ENCODE measurements around the gene FOXF1.

FOXF1 gene

DNA sequence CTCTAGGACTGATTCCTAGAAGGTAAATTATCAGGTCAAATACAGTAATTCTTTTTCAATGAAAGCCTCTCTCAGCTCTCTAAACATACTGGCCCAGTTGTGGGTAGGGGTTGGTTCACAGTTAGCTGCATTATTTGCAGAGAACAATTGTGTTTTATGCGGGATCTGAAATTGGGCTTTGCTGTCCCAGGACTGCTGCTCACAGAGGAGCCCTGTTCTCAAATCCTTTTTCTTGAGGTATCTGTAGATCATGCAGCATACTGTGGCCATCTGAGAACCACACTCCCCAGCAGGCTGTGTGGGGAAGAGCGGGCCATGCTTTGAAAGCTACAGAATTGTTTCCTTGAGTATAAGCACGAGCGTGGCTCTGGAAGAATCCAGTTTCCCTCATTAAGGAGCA is 27.2 kb downstream of the FOXF1 start:
- Histone ChIP-seq H3K27ac (ENCODE audit: low read length) (no peak overlapping the region), H3K4me1 (ENCODE audit: low read length) (no peaks in the 10 kb centered on the region), H3K9me3 (ENCODE audit: insufficient read depth, low read length) (no peaks in the 10 kb centered on the region), H3K27me3 (ENCODE audit: low read depth, low read length) (no peaks in the 10 kb centered on the region), H3K9ac (ENCODE audit: low read length) (no peak overlapping the region), H4K20me1 (ENCODE audit: insufficient read depth, low read length) (no peaks in the 10 kb centered on the region), H3K4me2 (ENCODE audit: low read length) (no peak overlapping the region), H3K36me3 (replicated peaks; ENCODE audit: low read depth, low read length) (peaks cover 23% of the 10 kb centered on the region), H3K4me3 (ENCODE audit: low read length) (no peak overlapping the region), H3K79me2 (ENCODE audit: low read length) (no peaks in the 10 kb centered on the region), H2AFZ (ENCODE audit: low read depth, low read length) (no peak overlapping the region)
- TF ChIP-seq EZH2phosphoT487 (IDR thresholded peaks at IDR 0.05; ENCODE audit: low read depth), result no peak
- TF ChIP-seq, protein P1, sequence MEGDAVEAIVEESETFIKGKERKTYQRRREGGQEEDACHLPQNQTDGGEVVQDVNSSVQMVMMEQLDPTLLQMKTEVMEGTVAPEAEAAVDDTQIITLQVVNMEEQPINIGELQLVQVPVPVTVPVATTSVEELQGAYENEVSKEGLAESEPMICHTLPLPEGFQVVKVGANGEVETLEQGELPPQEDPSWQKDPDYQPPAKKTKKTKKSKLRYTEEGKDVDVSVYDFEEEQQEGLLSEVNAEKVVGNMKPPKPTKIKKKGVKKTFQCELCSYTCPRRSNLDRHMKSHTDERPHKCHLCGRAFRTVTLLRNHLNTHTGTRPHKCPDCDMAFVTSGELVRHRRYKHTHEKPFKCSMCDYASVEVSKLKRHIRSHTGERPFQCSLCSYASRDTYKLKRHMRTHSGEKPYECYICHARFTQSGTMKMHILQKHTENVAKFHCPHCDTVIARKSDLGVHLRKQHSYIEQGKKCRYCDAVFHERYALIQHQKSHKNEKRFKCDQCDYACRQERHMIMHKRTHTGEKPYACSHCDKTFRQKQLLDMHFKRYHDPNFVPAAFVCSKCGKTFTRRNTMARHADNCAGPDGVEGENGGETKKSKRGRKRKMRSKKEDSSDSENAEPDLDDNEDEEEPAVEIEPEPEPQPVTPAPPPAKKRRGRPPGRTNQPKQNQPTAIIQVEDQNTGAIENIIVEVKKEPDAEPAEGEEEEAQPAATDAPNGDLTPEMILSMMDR (IDR thresholded peaks at IDR 0.05; ENCODE audit: low read depth, low read length), result no peak

GRCh38 chr16:86538196-86538780 is 28.0 kb downstream of the FOXF1 start:
- Histone ChIP-seq H3K79me2 (ENCODE audit: low read length) (no peaks in the 10 kb centered on the region), H3K4me2 (ENCODE audit: low read length) (no peak overlapping the region), H3K9ac (ENCODE audit: low read length) (no peak overlapping the region), H2AFZ (ENCODE audit: low read depth, low read length) (no peak overlapping the region), H3K36me3 (replicated peaks; ENCODE audit: low read depth, low read length) (peaks cover 23% of the 10 kb centered on the region), H3K27ac (ENCODE audit: low read length) (no peak overlapping the region), H3K4me1 (ENCODE audit: low read length) (no peaks in the 10 kb centered on the region), H3K27me3 (ENCODE audit: low read depth, low read length) (no peaks in the 10 kb centered on the region), H3K4me3 (ENCODE audit: low read length) (no peak overlapping the region), H3K9me3 (ENCODE audit: insufficient read depth, low read length) (no peaks in the 10 kb centered on the region), H4K20me1 (ENCODE audit: insufficient read depth, low read length) (no peaks in the 10 kb centered on the region)
- TF ChIP-seq, protein P1 (IDR thresholded peaks at IDR 0.05; ENCODE audit: low read depth, low read length), result no peak
- TF ChIP-seq EZH2phosphoT487 (IDR thresholded peaks at IDR 0.05; ENCODE audit: low read depth), result no peak

GRCh38 chr16:86540894-86541293 is 30.6 kb downstream of the FOXF1 start:
- no peak overlapping the region for H3K27ac ChIP-seq (ENCODE audit: low read length)
- H3K36me3 ChIP-seq (replicated peaks; ENCODE audit: low read depth, low read length), result peaks cover 23% of the 10 kb centered on the region

GRCh38 chr16:86541560-86541959 is 31.2 kb downstream of the FOXF1 start:
- TF ChIP-seq EZH2phosphoT487 (IDR thresholded peaks at IDR 0.05; ENCODE audit: low read depth), result no peak
- TF ChIP-seq, protein P1 (IDR thresholded peaks at IDR 0.05; ENCODE audit: low read depth, low read length), result no peak
- Histone ChIP-seq H3K27me3 (ENCODE audit: low read depth, low read length) (no peaks in the 10 kb centered on the region), H3K27ac (ENCODE audit: low read length) (no peak overlapping the region), H3K4me1 (ENCODE audit: low read length) (no peaks in the 10 kb centered on the region), H3K36me3 (replicated peaks; ENCODE audit: low read depth, low read length) (peaks cover 23% of the 10 kb centered on the region), H3K9me3 (ENCODE audit: insufficient read depth, low read length) (no peaks in the 10 kb centered on the region), H4K20me1 (ENCODE audit: insufficient read depth, low read length) (no peaks in the 10 kb centered on the region), H2AFZ (ENCODE audit: low read depth, low read length) (no peak overlapping the region), H3K9ac (ENCODE audit: low read length) (no peak overlapping the region), H3K4me3 (ENCODE audit: low read length) (no peak overlapping the region), H3K79me2 (ENCODE audit: low read length) (no peaks in the 10 kb centered on the region), H3K4me2 (ENCODE audit: low read length) (no peak overlapping the region)

More at GRCh38 chr16:86540894-86541293, 30.6 kb downstream of the FOXF1 start:
- Histone ChIP-seq H3K79me2 (ENCODE audit: low read length) (no peaks in the 10 kb centered on the region), H3K4me1 (ENCODE audit: low read length) (no peaks in the 10 kb centered on the region), H3K4me2 (ENCODE audit: low read length) (no peak overlapping the region), H4K20me1 (ENCODE audit: insufficient read depth, low read length) (no peaks in the 10 kb centered on the region), H2AFZ (ENCODE audit: low read depth, low read length) (no peak overlapping the region), H3K9me3 (ENCODE audit: insufficient read depth, low read length) (no peaks in the 10 kb centered on the region), H3K9ac (ENCODE audit: low read length) (no peak overlapping the region), H3K27me3 (ENCODE audit: low read depth, low read length) (no peaks in the 10 kb centered on the region), H3K4me3 (ENCODE audit: low read length) (no peak overlapping the region)
- no peak for TF ChIP-seq EZH2phosphoT487 (IDR thresholded peaks at IDR 0.05; ENCODE audit: low read depth)
- TF ChIP-seq, protein P1 (IDR thresholded peaks at IDR 0.05; ENCODE audit: low read depth, low read length), result no peak

Data from OCI-LY3 (cell line).